ENCODE data around the gene ENTHD1.

GRCh38 chr22:39913321-39913720 lies 19.8 kb upstream of the ENTHD1 start:
- TF ChIP-seq CTCF (conservative IDR thresholded peaks at IDR 0.05) (no peak), ZFX (IDR thresholded peaks at IDR 0.05) (no peak)

All from C4-2B (cell line).